ENCODE measurements around the gene ANKS6.

The ANKS6 gene

DNA sequence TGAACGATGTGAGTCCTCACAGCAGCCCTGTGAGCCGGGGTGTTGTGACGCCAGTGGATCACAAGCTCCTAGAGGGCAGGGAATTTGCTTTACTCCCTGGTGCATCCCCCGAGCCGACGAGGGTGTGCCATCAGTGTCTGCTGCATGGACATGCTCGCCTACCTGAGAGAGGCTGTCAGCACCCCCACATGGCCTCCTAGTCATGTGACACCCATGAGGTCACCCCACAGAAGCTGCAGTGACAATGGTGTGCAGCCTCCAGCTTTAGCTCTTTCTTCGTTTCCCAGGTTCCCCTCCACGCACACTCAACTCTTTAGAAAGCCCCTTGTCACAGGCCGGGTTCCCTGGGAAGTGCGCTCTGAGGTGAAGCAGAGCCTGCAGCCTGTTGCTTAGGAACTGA, 67.9 kb downstream of the ANKS6 start:
- no peak for DNase-seq

GRCh38 chr9:98727428-98727827, 68.9 kb downstream of the ANKS6 start:
- DNase-seq = no peak

- DNase-seq = peak; percentile 13 to 45
Measured at GRCh38 chr9:98726735-98727134, 69.6 kb downstream of the ANKS6 start.

- DNase-seq = no peak
Measured at GRCh38 chr9:98724810-98725530, 71.4 kb downstream of the ANKS6 start.

DNA sequence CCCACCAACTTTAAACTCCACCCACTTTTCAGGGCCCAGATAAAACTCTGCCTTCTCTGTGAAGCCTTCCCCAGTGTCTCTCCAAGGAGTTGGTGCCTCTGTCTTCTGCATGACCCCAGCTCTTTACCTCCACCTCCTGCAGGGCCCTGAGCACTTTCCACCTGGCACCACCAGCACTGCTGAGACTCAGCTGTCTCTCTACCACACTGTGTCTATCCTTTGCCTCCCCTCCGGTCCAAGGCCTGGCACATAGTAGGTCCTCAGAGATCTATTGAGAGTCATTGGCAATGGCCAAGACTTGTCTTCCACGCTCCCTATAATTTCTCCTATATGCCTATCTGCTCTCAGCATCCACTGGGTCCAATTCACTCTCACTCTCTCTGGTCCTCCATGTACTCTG, 74.7 kb downstream of the ANKS6 start:
- no peak for DNase-seq

DNA sequence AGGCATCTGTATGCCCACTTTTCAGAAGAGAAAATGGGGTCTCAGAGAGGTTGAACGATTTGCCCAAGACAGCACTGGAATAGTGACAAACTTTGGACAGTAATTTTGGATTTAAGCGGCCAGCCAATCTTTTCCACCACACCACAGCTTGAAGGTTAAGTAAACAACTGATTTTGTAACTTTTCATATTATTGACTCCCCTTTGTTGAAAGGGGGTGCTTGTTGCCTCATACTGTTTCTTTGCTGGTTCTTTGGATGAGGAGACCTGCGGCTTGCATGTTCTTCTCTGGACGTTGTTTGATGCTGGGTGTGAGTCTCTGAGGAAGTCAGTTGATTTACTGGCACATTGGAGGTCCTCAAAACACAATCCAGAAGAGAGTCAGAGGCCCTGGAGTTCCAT, 76.0 kb downstream of the ANKS6 start:
- no peak for DNase-seq

GRCh38 chr9:98719055-98719454, 77.3 kb downstream of the ANKS6 start:
- no peak for DNase-seq

GRCh38 chr9:98714833-98715232, 81.5 kb downstream of the ANKS6 start:
- no peak for DNase-seq

GRCh38 chr9:98712987-98713386, 83.4 kb downstream of the ANKS6 start:
- DNase-seq = no peak

- DNase-seq = no peak
Measured at GRCh38 chr9:98709968-98710965, 86.1 kb downstream of the ANKS6 start.

- no peak for DNase-seq
Measured at GRCh38 chr9:98708933-98709911, 87.1 kb downstream of the ANKS6 start, which contains the start of gene GABBR2. Gene GABBR2 (minus strand): TSS chr9:98708935. CDS start chr9:98708737, 198 bp downstream.

DNA sequence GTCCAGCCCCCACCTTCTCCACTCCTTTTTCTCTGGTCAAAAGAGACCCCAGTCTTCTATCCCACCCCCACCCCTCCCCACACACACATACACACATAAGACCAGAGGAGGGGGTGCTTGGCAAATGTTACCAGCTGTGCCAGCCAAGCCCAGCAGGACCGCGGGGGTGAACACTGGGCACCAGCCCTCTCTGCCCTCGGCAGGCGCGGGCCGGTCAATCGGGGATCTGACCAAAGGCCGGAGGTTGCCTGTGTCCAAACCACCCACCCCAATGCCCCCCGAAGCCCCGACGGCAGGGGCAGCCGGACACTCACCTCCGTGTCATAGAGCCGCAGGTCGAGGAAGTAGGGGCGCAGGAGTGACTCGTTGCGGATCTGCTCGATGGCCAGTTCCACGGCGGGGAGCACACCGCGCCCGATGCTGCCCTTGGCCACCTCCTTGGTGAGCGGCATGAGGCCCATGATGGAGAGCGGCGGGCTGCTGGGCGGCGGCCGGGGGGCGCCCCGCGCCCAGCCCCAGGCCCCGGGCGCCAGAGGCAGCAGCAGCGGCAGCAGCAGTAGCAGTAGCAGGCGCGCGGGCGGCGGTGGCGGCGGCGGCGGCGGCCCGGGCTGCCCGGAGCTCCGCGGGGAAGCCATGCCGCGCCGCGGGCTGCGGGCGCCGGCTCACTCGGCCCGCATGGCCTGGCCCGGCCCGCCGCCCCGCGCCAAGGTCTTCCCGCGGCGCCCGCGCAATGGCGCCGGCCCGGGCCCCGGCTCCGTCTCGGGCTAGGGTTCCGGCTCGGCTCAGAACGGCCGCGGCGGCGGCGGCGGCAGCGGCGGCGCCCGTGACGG, 88.0 kb downstream of the ANKS6 start:
- no peak for DNase-seq

DNA sequence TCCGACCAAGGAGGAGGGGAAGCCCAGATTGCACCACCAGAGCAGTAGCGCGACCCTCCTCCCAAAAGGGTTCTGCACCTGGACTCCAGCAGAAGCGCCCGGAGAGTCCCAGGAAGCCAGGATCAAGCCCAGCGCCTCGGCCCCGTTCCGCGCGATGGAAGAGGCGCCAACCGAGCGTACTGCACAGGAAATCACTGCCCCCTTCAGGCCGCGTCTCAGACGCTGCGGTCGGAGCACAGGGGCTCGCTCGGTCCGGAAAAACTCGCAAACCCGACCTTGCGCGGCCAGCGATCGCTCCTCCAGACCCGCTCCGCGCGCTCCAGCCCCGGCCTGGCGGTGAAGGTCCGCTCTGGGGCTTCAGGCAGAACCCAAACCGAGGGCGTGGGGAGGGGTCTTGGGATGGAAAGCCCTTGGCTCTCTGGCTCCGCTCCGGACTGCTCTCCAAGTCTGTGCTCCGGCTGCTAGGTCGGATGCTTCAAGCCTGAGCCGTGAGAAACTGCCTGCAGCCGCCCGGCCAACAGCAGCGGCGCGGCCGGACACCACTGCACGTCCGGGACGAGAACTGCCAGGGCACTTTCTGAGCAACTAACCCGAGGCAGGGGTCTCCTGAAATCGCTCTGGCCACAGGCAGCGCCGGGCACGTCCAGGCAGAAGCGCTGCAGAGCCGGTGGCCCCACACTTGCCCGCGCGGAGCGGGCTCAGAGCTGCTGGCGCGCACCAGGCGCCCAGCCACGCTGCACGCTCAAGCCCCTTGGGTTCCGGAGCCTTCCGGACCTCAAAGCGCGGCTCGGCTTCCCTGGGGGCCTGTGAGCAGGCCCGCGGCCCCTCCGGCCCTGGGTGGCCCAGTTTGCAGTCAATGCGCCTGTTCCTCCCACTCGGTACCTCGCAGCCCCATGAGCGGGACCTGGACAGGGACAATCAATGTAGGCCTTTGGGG, 88.9 kb downstream of the ANKS6 start:
- DNase-seq = no peak

- no peak for DNase-seq
Measured at GRCh38 chr9:98706651-98707165, 89.6 kb downstream of the ANKS6 start.

- DNase-seq = no peak
Measured at GRCh38 chr9:98702835-98703380, 93.4 kb downstream of the ANKS6 start.

- DNase-seq = no peak
Measured at GRCh38 chr9:98702340-98702739, 94.0 kb downstream of the ANKS6 start.

GRCh38 chr9:98701576-98701975, 94.8 kb downstream of the ANKS6 start:
- DNase-seq = no peak

GRCh38 chr9:98700801-98701200, 95.6 kb downstream of the ANKS6 start:
- no peak for DNase-seq

DNA sequence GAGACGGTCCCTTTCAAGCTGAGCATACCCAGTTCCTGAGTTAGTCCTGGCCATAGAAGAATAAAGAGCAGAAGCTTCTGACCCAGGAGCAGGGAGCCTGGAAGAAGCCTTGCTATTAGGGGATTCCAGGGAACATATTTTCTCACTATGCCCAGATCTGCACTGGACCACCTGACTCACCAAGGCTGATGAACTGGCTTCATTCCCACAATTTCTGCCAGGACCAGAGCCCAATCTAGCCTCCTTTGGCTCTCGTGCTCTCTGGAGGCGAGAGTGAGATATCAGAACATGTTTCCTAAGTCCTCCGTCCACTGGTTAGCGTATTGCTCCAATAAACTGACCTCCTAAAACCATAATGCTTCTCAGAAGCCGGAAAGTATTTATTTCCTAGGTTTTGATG, 97.5 kb downstream of the ANKS6 start:
- no peak for DNase-seq

DNA sequence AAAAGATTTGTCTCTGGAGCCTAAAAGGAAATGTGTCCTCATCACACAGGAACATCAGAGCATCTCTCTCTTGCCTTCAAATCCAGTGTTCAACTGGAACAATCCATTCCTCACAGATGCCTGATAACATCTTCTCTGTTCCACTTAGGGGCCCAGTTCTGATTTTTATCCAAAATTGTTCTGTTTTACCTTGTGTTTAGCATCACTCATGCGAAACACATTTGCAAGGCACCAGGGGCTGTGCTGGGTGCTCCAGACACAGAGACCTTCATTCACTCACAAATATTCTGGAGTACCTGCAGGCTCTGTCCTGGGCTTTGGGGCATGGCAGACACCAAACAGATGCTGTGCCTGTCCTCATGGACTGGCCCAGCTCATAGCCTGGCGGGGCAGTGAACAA, 101.4 kb downstream of the ANKS6 start:
- no peak for DNase-seq
